ENCODE data around the gene ADCY1.

Gene ADCY1

DNA sequence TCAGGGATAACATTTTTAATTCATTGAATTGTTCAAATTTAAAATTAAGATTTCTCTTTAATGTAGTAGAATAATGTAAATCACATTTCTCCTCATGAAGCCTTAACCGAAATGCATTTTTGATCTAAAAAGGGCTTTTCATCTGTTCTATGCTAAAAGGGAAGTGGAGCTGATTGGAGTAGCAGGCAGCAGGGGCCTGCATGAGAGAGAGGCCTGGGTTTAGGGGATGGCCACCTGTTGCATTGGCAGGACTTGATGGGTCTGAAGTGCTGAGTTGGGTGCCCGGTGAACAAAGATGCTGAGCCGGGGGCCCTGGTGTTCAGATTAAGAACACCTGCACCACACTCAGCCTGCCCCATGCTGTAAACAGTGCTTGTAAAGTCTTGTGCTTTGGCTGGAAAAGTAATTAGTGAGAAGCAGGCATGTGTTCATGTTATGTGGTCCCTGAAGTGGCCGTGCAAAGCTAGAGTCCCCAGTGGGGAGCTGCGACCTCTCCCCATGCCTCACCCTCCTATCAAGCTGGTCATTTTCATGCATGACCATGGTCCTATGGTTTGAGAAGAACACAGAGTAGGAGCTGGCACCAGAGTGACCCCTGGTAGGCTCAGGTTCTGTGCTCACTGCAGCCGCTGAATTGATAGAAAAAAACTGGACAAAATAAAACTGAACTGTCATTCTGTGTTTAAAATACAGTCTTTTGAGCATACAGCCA lies 124.3 kb downstream of the ADCY1 start:
- DNase-seq: no peak

DNA sequence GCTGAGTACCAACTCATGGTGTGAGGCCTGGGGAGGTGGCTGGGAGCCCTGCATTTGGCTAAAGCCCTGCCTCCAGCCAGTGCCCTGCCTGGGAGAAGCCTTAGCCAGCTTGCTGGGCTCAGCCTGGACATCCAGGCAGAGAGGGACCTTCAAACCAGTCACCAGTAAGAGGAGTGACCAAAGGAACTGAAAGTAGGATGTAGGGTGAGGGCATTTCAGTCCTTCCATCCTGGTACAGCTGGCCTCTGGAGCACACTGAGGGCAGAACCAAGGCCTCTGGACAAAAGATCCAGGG lies 124.8 kb downstream of the ADCY1 start:
- DNase-seq: no peak

DNA sequence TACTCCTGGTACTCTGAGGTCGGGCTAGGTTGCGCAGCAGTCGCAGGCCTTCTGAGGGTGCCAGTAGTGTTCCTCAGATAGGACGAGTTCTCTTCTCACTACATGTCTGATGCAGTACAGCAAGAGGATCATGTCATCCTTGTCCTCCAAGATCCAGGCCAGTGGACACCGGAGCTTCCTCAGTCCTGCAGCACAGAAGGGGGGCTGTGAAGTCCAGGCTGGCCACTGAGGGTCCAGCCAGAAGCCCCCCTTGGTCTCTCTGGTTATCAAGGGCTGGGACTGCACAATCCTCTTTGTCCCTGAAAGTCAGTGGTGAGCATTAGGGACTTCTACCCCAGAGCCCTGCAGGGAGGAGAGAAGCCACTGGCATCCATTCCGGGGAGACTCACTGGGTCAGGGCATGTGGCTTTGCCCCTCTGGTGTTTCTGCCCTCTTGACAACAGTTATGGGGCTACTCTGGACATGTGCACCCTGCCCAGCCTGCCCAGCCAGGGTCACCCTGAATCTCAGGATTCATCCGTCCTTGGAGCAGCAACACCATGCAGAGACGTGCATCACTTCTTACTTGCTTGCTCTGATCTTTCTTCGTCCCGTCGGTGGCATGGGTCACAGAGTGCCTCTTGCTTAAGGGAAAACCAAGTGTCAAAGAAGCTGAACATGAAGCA lies 125.7 kb downstream of the ADCY1 start:
- no peak for DNase-seq

DNA sequence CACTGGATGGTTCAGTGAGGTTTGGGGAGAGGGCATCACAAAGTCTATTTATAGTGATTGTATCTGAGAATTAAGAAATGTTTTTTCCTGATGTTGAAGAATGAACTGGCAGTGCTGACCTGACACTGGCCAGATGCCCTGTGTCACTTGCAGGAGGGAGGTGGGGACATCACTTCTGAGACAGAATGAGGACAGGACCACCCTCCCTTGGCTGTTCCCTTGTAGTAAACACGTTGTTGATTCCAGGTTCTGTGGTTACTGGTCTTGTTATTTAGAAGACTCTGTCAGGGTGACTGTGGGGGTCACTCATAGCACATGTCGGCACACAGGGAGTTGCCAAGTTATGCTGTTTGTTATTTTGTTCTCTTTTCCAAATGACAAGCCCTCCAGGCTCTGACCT lies 126.4 kb downstream of the ADCY1 start:
- no peak for DNase-seq

DNA sequence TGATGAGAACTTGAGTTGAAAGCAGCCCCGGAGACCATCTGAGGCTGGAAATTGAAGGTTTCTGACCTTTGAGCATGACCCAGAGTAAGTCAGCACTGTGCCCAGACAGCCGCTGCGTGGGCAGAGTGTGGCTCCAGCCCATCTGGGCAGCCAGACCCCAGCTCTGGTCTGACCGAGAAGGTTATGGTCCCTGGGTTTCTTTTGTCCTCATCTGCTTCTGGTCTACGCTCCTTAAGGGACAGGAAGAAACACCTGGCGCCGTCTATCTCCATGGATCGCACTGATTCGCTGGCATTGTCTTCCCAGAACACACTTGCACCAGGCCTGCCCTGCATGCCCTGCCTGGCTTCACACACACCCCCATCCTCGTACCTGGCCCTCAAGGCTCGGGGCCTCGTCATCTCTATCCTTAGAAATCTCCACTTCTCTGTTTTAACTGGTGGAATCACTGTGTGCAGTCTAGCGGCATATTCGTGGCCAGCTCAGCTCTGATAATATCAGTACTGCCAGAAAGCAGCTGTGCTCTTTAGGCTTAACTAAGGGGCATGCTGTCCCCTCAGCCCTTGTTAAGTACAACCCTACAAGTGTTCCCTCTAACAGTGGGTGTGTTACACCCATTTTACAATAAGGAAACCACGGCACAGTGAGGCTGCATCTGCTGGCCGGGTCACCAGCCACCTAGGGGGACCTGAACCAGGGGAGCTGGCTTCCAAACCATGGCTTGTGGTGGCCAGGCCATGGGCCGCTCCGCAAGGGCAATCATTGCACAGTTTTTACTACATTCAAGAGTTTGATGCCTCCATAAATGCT lies 127.7 kb downstream of the ADCY1 start:
- DNase-seq: no peak

DNA sequence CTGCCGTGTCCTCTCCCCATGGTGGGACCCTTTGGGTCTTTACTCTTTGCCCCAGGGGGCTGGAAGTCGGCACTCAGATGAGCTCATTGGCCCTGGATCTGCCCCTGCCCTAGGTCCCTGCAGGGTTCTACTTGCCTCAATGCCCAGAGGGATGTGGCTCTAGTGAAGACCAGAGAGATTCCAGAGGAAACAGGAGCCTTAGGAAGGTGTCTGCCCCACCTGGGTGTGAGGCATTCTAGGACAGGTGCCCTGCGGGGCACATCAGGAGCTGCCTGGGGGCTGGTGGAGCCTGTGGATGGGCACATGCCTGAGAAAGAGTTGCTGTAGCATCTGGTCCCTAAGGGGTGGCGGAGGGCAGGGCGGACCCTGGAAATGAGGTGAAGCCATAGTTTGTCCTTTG lies 128.6 kb downstream of the ADCY1 start:
- DNase-seq: no peak

DNA sequence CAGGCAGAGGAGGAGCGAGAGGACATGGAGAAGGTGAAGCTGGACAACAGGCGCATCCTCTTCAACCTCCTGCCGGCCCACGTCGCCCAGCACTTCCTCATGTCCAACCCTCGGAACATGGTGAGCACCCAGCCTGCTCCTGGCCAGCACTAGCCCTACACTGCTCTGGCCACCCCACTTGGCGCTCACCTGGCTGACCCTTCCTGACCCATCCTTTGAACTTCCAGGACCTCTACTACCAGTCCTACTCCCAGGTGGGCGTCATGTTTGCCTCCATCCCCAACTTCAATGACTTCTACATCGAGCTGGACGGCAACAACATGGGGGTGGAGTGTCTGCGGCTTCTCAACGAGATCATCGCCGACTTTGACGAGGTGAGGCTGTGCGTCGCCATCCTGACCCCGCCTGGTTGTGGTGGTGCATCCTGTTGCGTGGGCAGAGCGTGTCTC lies 129.2 kb downstream of the ADCY1 start:
- DNase-seq: no peak

DNA sequence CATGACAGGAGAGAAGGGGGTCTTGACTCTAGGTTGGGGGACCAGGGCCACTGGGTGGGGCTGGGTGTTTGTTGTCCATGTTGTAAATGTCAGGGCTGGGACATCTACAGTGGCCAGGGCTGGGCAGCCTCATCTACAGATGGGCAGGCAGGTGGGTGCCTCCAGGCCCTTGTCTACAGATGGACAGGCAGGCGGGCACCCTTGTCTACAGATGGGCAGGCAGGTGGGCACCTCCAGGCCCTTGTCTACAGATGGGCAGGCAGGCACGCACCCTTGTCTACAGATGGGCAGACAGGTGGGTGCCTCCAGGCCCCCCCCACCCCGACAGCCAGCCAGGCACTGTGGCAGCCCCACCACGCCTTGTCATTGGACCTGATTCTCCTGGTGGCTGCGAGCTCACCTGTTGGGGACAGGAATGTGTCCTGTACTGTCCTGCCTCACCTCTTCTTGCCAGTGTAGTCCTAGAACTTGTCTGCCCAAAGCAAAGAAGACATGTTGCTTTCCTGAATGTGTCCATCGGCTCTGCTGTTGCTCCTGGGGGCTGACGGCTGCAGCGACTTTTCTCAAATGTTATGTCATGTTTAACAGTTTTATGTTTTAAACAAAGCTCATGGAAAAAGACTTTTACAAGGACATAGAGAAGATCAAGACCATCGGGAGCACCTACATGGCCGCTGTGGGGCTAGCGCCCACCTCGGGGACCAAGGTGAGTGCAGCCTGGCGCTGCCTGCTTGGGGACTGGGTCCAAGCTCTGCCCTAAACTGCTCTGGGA lies 129.9 kb downstream of the ADCY1 start:
- DNase-seq: no peak

DNA sequence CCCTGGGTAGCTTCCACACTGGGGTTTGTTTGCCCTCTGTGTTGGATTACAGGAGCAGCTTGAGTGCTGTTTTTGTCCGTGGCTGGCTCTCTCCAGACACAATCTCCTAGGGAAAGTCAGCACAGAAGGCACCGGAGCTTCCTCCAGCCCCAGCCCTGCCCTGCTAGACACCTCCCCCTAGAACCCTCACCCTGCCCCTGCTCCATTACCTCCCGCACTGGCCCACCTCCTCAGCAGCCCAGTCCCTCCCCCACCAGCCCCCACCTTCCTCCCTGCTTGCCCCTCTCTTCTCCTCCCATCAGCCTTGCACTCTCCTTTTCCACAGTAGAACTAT lies 130.5 kb downstream of the ADCY1 start:
- no peak for DNase-seq

DNA sequence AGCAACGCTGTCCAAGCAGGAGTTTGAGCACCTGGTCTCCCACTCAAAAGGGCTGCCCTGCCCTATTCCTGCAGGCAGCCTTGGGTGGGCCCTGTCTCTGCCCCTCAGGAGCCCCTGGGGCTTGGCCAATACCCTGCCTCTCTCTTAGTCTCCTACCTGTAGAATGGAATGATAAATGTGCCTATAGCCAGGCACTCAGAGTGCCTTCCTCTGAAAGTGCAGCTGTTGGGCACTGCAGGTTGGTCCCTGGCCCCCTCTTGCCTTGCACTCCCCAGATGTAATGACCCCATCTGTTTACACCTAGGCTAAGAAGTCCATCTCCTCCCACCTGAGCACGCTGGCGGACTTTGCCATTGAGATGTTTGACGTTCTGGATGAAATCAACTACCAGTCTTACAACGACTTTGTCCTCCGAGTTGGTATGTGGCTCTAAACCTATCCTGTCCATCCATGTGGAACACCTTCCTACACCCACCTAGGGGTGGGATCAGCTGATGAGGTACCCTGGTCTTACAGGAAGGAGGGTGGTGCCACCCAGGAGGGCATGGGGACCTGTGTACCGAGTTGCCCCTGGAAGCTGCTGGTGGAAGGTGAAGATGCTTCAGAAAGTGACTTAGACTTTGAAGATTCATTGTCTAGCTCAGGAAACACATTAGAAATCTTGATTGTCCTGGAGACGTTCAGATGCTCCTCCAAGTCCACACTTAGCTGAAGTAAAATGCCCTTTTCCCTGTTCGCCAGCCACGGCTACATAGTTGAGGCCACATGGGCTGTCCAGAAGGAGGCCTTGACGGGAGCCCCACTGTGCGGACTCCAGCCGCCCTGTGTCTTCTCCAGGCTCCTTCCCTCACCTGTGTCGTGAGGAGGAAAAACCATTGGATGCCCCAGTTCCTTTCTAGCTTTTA lies 134.1 kb downstream of the ADCY1 start:
- no peak for DNase-seq

DNA sequence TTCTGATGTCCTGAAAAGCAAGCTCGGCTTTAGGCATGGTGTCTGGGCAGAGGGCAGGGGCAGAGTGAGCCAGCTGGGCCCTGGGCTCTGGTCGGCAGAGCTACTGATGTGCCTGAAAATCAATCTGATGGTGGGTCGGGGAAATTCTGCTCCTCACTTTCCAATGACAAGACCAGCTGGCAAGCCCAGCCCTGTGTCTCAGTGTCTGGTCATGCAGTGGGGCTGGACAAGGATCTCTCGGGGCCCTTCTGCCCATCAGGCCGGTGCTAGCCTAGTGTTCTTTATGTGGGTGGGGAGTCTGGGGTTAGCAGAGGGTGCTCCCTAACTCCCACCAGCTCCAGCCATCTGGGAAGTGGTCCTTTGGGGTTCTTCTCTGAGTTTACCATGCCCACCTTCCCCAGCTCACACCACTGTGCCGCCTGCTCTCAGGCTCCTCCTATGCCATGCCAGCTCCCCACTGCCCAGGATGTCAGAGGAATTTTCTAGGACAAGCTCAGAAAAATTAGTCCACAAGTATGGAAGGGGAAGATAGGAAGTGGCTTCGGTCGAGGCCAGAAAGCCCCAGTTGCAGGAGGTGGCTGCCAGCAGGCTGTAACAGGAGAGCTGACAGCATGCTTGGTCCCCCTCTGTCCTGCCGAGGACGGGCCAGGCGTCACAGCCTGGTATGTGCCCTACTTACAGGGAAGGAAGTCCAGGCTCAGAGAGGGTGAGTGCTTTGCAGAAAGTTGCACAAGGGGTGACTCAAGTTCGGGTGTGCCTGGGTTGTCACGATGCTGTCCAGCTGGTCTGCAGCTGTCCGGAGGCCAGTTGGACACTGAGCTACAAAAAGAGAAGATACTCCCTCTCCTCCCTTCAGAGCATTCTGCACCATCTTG lies 135.2 kb downstream of the ADCY1 start:
- no peak for DNase-seq

DNA sequence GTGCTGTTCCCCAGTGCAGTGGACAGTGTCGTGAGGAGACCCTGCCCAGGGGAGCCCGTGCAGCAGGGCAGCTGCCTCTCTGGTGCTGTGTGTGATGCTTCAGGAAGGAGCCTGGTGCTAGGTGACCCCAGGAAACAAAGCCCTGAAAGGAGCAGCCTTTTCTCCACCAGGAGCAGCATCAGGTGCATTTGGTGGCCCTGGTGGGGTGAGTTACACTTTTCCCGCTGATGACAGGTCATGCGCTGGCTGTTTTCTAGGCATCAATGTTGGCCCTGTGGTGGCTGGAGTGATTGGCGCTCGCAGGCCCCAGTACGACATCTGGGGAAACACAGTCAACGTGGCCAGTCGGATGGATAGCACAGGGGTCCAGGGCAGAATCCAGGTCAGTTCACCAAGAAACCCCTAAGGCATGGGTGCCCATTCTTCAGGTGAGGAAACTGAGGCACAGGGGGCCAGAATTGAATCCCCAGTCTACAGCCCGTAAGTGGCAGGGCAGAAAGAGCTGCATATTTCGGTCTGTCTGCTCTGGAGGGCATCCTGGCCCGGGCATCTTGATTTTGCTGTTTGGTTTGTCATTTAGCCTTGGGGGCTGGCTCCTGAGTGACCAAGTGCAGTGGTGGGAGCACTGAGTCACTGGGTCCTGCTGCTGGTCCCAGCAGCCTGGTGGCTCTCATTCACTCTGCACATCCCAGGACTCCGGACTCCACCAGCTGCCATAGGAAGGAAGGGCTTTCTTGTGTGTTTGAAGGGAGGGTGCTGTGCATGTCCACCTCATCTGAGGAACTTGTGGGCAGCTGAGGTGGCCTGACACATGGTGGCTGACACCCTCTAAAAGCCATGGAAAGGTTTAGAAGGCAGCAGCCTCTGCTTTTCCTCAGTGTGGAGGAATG lies 136.3 kb downstream of the ADCY1 start:
- DNase-seq: no peak

DNA sequence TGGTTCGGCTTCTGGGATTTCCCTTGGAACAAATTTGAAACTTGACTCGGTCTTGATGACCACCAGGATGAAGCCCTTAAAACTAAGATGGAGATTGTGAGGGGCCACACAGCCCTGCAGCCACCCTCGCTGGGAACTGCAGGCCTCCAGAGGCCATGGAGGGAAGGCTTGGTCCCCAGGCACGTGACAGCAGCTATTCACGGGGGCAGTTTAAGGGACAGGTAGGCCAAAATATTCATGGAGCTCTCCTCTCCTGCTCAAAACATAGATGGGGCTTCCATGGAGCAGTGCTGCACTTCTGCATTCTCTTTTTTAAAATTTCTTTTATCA lies 137.0 kb downstream of the ADCY1 start:
- no peak for DNase-seq

DNA sequence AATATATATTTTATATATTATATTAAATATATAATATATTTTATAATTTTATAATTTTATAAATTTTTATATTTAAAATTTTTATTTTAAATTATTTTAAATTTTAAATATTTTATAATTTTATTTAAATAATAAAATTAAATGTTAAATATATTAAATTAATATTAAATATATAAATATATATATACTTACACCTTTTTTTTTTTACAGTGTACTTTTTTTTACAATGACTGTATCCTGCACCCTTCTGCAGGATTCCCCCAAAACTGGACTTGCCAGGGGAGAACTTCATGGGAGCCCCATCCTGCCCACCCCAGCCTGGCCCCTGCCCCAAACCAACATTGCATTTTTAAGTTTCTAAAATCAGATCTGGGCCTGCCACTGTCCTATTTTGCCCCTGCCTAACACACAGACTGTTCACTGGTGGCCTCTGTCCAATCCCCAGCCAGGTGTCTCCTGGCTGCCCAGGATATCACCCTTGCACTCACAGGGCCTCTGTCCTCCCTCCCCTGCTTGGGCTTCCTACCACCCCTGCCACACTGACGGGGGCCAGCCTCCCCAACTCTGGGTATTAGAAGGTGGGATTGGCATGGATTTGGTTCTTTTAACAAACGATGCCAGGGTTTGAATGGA lies 138.0 kb downstream of the ADCY1 start:
- DNase-seq: no peak

DNA sequence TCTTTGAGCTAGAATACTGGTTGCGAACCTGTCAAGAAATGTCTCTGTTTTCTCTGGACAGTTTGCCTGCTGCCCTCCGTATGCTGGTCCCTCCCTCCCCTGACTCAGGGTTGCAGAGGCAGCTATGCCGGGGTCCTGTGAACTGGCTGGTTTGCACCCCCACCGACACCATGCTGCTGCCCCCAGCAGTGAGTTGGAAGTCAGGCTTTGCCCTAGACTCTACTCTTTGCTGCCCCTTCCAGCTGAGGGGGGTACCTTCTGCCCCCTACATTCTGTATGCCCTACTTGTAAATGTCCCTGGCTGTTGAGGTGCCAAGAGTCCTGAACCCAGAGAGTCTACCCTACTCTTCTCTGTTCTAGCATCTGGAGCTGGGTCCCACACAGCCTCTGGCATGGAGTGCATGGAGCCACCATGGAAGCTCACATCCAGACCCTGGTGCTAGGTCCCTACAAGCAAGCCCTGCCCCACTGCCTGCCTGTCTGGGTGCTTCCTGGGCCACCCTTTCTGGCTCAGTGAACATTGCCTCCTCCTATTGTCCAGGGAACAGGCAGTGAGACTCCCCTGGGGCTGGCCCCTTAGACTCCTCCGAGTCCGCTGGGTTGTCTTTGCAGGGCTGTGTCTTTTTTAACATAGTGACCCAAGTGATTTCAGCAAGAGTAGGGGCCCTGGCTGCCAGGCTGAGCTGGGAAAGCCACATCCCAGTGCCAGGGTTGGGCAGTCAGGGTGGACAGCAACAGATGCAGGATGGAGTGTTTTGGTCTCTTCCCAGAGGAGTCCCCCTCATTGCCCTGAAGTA lies 138.9 kb downstream of the ADCY1 start:
- no peak for DNase-seq

DNA sequence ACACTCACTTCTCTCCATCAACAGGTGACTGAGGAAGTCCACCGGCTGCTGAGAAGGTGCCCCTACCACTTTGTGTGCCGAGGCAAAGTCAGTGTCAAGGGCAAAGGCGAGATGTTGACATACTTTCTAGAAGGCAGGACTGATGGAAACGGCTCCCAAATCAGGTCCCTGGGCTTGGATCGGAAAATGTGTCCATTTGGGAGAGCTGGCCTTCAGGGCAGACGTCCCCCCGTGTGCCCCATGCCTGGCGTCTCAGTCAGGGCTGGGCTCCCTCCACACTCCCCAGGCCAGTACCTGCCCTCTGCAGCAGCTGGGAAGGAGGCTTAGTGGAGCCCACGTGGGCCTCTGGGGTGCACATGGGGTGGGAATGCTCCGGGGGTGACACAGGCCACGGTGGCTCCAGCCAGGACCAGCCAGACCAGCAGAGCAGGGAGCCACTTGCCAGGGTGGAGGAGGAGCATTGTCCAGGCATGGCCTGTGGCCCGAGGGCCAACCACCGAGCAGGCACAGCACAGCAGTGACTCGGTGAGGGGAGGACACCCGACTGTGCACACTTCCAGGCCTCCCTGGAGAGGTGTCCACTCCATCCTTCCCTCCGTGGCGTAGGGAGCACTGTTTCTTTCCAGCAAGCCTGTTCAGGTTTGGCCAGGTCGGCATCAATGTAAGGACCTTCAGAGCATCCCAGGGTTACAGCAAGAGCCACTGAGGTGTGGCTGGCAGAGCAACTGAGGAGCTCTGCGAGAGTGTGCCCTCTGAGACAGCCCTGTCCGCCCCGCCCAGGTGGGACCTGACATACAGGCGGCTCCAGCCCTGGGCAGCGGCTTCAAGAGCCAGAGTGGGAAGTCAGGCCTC lies 139.7 kb downstream of the ADCY1 start:
- DNase-seq: no peak

DNA sequence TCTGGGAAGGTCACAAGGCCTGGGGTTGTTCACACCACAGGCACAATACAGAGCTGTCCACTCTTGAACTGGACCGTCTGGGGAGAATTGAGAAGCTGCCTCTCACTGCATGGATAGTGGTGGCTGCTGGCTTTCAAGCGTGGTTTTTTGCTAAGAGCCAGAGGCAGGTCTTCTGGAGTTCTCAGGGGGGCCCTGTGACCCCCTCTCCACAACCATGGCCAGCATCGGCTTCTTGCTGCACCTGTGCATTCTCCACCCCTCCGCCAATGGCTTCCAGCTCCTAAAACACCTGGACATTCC lies 140.3 kb downstream of the ADCY1 start:
- no peak for DNase-seq
